Measurements from ENCODE around the gene GSTM1. TPM values are rescaled to one million over a fixed set of nuclear protein-coding genes. Genes with fewer than 3 reads are reported as not detected.

Gene GSTM1
- total and polyA plus RNA-seq, 2 of the 8 experiments (the other 6 are each of a cell fraction or from before 2014, with no cell fraction given): 16.7 to 42.5 TPM

DNA sequence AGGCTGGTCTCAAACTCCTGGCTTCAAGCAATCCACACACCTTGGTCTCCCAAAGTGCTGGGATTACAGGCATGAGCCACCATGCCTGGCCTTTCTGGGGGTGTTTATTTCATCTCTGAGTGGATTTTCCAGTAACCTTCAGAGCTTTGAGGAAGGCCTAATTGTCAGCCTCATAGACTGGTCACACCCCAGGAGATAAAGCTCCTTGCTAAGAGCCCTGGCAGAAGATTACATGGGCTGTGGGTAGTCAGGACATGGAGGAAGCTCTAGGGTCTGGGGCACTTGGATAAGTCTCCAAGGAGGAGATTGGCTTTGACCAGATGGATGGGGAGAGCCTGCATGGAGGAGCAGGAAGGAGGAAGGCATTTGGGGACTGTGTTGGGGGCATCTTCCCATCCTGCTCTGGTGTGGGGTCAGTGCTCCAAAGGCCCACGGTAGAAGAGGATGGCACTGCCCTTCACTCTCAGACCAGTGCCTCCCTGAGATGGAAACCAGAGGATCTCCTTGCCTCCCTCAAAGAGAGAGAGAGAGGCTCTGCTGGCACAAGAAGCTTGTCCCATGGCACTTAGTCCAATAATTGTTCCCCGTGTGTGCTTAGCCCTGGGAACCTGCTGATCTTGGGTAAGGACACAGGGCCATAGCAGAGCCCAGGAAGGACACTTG, 46.4 kb upstream of the GSTM1 start (continued):
- no peak for TF ChIP-seq CHD7 (IDR thresholded peaks at IDR 0.05; ENCODE audit: insufficient replicate concordance, low read length)
- no peak for TF ChIP-seq POLR2A (IDR thresholded peaks at IDR 0.05; ENCODE audit: control extremely low read depth in 1 of 2, low read depth in 2 of 2, low read length in 2 of 2)
- no peak for TF ChIP-seq EZH2 (IDR thresholded peaks at IDR 0.05; ENCODE audit: low read depth, low read length, severe bottlenecking)
- TF ChIP-seq GTF2F1 (IDR thresholded peaks at IDR 0.05; ENCODE audit: borderline replicate concordance, low read depth, low read length): no peak
- TF ChIP-seq SIN3A (conservative IDR thresholded peaks at IDR 0.05 in 1 of 2, IDR thresholded peaks at IDR 0.05 in 1 of 2; ENCODE audit: low read depth in 1 of 2, low read length in 2 of 2): no peak
- TF ChIP-seq, protein P1, sequence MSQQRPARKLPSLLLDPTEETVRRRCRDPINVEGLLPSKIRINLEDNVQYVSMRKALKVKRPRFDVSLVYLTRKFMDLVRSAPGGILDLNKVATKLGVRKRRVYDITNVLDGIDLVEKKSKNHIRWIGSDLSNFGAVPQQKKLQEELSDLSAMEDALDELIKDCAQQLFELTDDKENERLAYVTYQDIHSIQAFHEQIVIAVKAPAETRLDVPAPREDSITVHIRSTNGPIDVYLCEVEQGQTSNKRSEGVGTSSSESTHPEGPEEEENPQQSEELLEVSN (IDR thresholded peaks at IDR 0.05): no peak
- TF ChIP-seq EGR1 (IDR thresholded peaks at IDR 0.05; ENCODE audit: borderline replicate concordance, low read depth, low read length): no peak
